H4 (cell line): ENCODE data around the gene MICU1. TPM values are rescaled to one million over a fixed set of nuclear protein-coding genes. Genes with fewer than 3 reads are reported as not detected.

Experiments used
- total RNA-seq: library from RNA; depleted of rRNA; stranded (reverse); fragments of >200 nt; shearing (Covaris generic); gene quantifications from 2 replicates; pipeline ENCODE4 v1.2.3, GENCODE V29; 2014; rRNA removed

MICU1 gene
- total RNA-seq, 1 experiment from 2014 or later, result 53.9 TPM

Other genes starting within 250 kb of the MICU1 start
- 26.8 and 28.1 TPM in 2 replicates for gene MCU, start 66.1 kb upstream of the MICU1 start, total RNA-seq